Small intestine (tissue), 7 donors: Measurements from ENCODE around the gene SMAD3. TPM values are rescaled to one million over a fixed set of nuclear protein-coding genes. Genes with fewer than 3 reads are reported as not detected.

Source experiments
- DNase-seq, 2 donors: peaks; one replicate each; pipeline versions ENCODE4 v3.0.0 to v3.0.0-alpha.2; 2013
- FAIRE-seq: peaks from 2 replicates; lab custom pipeline; 2012; peaks lifted over from hg19 to GRCh38; lab: Jason Lieb, UNC
- H3K27ac ChIP-seq, 3 donors: one replicate each; pipeline ENCODE4 v1.5.1; 2013; ENCODE audit warnings: low read length in 2 of 3, mild to moderate bottlenecking in 2 of 3, control low read depth in 1 of 3, inconsistent platforms in 1 of 3, low read depth in 1 of 3, moderate library complexity in 1 of 3
- H3K27me3 ChIP-seq, 3 donors: one replicate each; pipeline ENCODE4 v1.6.1; 2013; ENCODE audit warnings: low read length in 3 of 3, inconsistent platforms in 1 of 3; ENCODE audit not compliant: control insufficient read depth in 3 of 3, insufficient read depth in 3 of 3
- H3K36me3 ChIP-seq, 3 donors: one replicate each; pipeline ENCODE4 v1.6.1; 2013; ENCODE audit warnings: low read length in 3 of 3, inconsistent platforms in 1 of 3, low read depth in 1 of 3, mild to moderate bottlenecking in 1 of 3, moderate library complexity in 1 of 3; ENCODE audit not compliant: control insufficient read depth in 3 of 3, insufficient read depth in 2 of 3
- H3K4me1 ChIP-seq, 3 donors: one replicate each; pipeline ENCODE4 v1.6.1; 2013; ENCODE audit warnings: low read length in 2 of 3, inconsistent platforms in 1 of 3, low read depth in 1 of 3, mild to moderate bottlenecking in 1 of 3, moderate library complexity in 1 of 3; ENCODE audit not compliant: control insufficient read depth in 3 of 3, insufficient read depth in 2 of 3
- H3K4me3 ChIP-seq, 3 donors: one replicate each; pipeline ENCODE4 v1.5.1; 2013; ENCODE audit warnings: low read length in 3 of 3, control low read depth in 1 of 3, inconsistent platforms in 1 of 3, low read depth in 1 of 3, mild to moderate bottlenecking in 1 of 3, moderate library complexity in 1 of 3
- H3K9me3 ChIP-seq, 2 donors: one replicate each; pipeline ENCODE4 v1.6.1; 2013; ENCODE audit warnings: low read depth in 1 of 2, low read length in 1 of 2; ENCODE audit not compliant: control insufficient read depth in 2 of 2, insufficient read depth in 1 of 2
- WGBS, 3 donors: extraction: QIAGEN DNeasy Blood & Tissue Kit; methylation state at CpG; one replicate each; pipeline ENCODE4 v1.1.7; 2013; 5-methylcytosine and 5-hydroxymethylcytosine counted together
- polyA plus RNA-seq, 4 donors: library from polyadenylated mRNA; stranded (reverse) in 3 of 4; unstranded in 1 of 4; fragments of 200-250 nt in 3 of 4; fragments of 120-200 nt in 1 of 4; gene quantifications; one replicate each; pipeline versions ENCODE4 v1.2.1 to v1.2.3, GENCODE V29; 2013
- donor health status: healthy with polysubstance abuse.
- donor health status: control.
- donor health status: control.
- donor health status: Bipolar disorder and iron deficiency.
- donor health status: healthy.

The SMAD3 gene
- polyA plus RNA-seq, 4 donors, result 11.6 to 33.2 (median 14.6) TPM

DNA sequence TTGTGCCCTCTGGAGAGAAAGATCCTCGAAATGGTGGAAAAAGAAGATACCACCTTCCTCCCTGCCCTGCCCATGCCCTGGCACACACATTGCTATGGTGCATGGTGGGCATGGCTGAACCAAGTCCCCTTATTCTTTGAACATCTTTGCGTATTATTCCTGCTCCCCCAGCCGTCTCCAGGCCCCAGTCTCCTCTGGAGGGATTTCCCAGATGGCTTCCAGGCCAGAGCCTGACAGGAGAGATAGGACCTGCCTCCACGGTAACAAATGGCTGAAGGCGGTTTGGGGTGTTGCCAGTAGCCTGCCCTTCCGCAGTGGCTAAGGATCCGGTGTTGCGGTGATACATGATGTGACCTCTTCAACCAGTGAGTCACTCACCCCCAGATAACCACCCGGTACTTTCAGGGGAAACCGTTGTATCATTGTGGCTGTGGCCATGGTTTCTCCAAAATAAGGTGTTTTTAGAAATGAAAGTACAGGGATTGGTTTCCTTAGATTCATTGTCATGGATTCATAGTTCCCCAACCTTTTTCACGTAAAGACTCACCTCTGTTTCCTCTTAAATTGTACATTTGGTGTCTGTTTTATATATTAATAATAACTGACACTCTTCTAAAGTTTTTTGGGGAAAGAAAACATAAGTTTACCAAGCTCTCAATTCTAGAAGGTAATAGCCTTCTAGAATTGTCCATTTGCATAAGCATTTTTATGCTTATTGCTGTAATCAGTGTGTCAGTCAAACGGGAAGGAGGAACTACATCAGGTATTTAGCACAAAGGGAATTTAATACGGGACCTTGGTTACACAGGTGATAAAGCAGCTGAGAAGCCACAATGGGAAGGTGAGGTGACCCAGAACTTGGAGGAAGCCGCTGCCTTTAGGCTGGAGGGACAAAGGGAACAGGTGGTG, 25.9 kb downstream of the SMAD3 start:
- Histone ChIP-seq H3K4me1 (peaks cover 29 to 47% (median 32%) of the 10 kb centered on the region in 3 donors), H3K9me3 (no peaks in the 10 kb centered on the region), H3K27me3 (no peaks in the 10 kb centered on the region), H3K36me3 (peaks cover 0 to 53% (median 3%) of the 10 kb centered on the region in 3 donors), H3K27ac (peak overlapping the region in 2 of 3 donors; percentile 28 to 35), H3K4me3 (no peak overlapping the region)
- 36 to 46% (median 39%) methylated on average over 14 of the region's 14 CpGs for WGBS, 3 donors
- no peak for FAIRE-seq
- DNase-seq, result peak in 1 of 2 donors; percentile 69

GRCh38 chr15:67091980-67092677, 26.7 kb downstream of the SMAD3 start:
- peak overlapping the region in 1 of 3 donors; percentile 8 for H3K27ac ChIP-seq
- H3K4me1 ChIP-seq, result peaks cover 26 to 39% (median 28%) of the 10 kb centered on the region in 3 donors
- peaks cover 0 to 57% (median 3%) of the 10 kb centered on the region in 3 donors for H3K36me3 ChIP-seq
- no peaks in the 10 kb centered on the region for H3K27me3 ChIP-seq
- DNase-seq, result no peak
- no peak overlapping the region for H3K4me3 ChIP-seq
- 65 to 71% (median 71%) methylated on average over 7 of the region's 7 CpGs for WGBS, 3 donors
- no peak for FAIRE-seq
- H3K9me3 ChIP-seq, result no peaks in the 10 kb centered on the region

GRCh38 chr15:67092752-67093503, 27.5 kb downstream of the SMAD3 start:
- Histone ChIP-seq H3K4me1 (peaks cover 26 to 31% (median 26%) of the 10 kb centered on the region in 3 donors), H3K27ac (no peak overlapping the region), H3K27me3 (no peaks in the 10 kb centered on the region), H3K36me3 (peaks cover 0 to 60% (median 3%) of the 10 kb centered on the region in 3 donors), H3K9me3 (no peaks in the 10 kb centered on the region), H3K4me3 (no peak overlapping the region)
- DNase-seq (no peak), FAIRE-seq (no peak)
- WGBS, 3 donors, result 88 to 91% (median 89%) methylated on average over 9 of the region's 9 CpGs

GRCh38 chr15:67093504-67093862, 28.1 kb downstream of the SMAD3 start:
- H3K4me1 ChIP-seq, result peaks cover 23 to 29% (median 26%) of the 10 kb centered on the region in 3 donors

GRCh38 chr15:67094001-67094826, 28.8 kb downstream of the SMAD3 start:
- H3K27me3 ChIP-seq, result no peaks in the 10 kb centered on the region
- H3K36me3 ChIP-seq, result peaks cover 0 to 58% (median 3%) of the 10 kb centered on the region in 3 donors
- DNase-seq (no peak), FAIRE-seq (no peak)
- H3K4me3 ChIP-seq, result no peak overlapping the region
- H3K4me1 ChIP-seq, result peaks cover 20 to 29% (median 23%) of the 10 kb centered on the region in 3 donors
- H3K9me3 ChIP-seq, result no peaks in the 10 kb centered on the region
- H3K27ac ChIP-seq, result peak overlapping the region in 1 of 3 donors; percentile 8
- 81 to 85% (median 82%) methylated on average over 15 of the region's 15 CpGs for WGBS, 3 donors

More at GRCh38 chr15:67093504-67093862, 28.1 kb downstream of the SMAD3 start:
- FAIRE-seq (no peak), DNase-seq (no peak)
- H3K9me3 ChIP-seq, result no peaks in the 10 kb centered on the region
- no peak overlapping the region for H3K27ac ChIP-seq
- 67 to 80% (median 71%) methylated on average over 7 of the region's 7 CpGs for WGBS, 3 donors
- peaks cover 0 to 60% (median 3%) of the 10 kb centered on the region in 3 donors for H3K36me3 ChIP-seq
- no peaks in the 10 kb centered on the region for H3K27me3 ChIP-seq
- no peak overlapping the region for H3K4me3 ChIP-seq

DNA sequence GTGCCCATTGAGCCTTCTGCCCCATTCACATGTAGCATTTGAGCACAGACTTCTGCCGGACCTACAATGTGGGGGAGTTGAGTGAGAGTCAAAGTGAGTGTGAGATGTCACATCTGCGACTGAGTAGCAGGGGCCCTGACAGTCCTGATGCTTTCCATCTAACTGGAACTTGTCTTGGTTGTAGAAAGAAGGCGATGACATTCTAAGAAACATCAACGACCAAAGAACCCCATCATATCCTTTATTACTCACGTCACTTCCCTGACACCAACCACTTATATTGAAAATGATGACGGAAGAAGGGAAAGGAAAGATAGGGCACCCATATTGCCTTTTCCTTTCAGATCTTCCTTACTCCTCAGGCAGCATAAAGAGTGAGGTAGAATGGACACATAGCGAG, 30.5 kb downstream of the SMAD3 start:
- Histone ChIP-seq H3K27me3 (no peaks in the 10 kb centered on the region), H3K4me1 (peaks cover 11 to 17% (median 12%) of the 10 kb centered on the region in 3 donors), H3K4me3 (no peak overlapping the region), H3K27ac (no peak overlapping the region), H3K9me3 (no peaks in the 10 kb centered on the region), H3K36me3 (peaks cover 0 to 53% (median 3%) of the 10 kb centered on the region in 3 donors)
- whole genome bisulfite sequencing, 3 donors, result 71 to 82% (median 80%) methylated on average over 7 of the region's 7 CpGs
- no peak for FAIRE-seq
- no peak for DNase-seq

DNA sequence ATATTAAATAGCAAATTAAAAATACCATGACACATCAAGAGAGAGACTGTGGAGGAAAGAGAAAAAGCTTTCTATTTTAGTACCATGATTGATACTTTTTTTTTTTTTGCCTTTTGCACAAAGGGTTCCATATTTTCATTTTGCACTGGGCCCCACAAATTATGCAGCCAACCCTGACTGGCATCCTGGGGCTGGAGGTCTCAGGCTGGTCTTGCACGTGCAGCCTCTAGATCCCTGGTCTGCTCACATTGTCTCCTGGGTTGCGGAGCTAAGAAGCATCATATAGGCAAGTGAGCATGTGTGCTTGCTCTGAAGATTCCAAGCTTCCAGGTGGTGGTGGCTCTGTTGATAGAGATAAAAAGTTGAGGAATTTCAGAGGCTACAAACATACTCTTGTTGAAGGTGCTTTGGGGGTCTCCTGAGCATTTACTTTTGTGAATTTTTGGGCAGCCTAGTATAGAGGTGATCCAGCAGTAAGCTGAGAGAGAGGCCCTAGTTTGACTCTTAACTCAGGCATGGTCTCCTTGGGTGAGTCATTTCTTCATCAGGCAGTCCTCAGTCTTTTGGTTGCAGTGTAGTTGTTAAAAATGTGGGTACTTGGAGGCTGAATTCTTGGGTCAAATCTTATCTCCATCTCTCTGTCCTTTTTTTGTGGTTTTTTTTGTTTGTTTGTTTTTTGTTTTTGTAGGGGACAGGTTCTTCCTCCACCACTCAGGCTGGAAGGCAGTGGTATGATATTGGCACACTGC, 31.3 kb downstream of the SMAD3 start:
- H3K36me3 ChIP-seq, result peaks cover 0 to 49% (median 3%) of the 10 kb centered on the region in 3 donors
- DNase-seq, result no peak
- H3K9me3 ChIP-seq, result no peaks in the 10 kb centered on the region
- WGBS, 3 donors, result 63 to 92% (median 89%) methylated on average over 2 of the region's 2 CpGs
- H3K4me1 ChIP-seq, result peaks cover 5 to 12% (median 10%) of the 10 kb centered on the region in 3 donors
- H3K27me3 ChIP-seq, result no peaks in the 10 kb centered on the region
- no peak for FAIRE-seq
- no peak overlapping the region for H3K4me3 ChIP-seq
- H3K27ac ChIP-seq, result no peak overlapping the region
